Tibial nerve (tissue), 3 donors: ENCODE measurements around the gene AFAP1.

Source experiments
- POLR2A ChIP-seq, 2 donors: fragments of 450-650 bp; IDR thresholded peaks; one replicate each; pipeline ENCODE4 v1.6.1; 2017; ENCODE audit warnings: antibody characterized with exemption in 2 of 2, mild to moderate bottlenecking in 2 of 2, moderate library complexity in 2 of 2
- TF ChIP-seq, protein P1 (sequence below), 5 experiments: fragments of 200-600 bp in 3 of 5; fragments of 450-650 bp in 2 of 5; sonication (generic) in 3 of 5; IDR thresholded peaks; one replicate each; pipeline ENCODE4 v1.5.1; 2016 to 2019; ENCODE audit warnings: antibody characterized with exemption in 5 of 5, mild to moderate bottlenecking in 3 of 5, moderate library complexity in 2 of 5

DNA sequence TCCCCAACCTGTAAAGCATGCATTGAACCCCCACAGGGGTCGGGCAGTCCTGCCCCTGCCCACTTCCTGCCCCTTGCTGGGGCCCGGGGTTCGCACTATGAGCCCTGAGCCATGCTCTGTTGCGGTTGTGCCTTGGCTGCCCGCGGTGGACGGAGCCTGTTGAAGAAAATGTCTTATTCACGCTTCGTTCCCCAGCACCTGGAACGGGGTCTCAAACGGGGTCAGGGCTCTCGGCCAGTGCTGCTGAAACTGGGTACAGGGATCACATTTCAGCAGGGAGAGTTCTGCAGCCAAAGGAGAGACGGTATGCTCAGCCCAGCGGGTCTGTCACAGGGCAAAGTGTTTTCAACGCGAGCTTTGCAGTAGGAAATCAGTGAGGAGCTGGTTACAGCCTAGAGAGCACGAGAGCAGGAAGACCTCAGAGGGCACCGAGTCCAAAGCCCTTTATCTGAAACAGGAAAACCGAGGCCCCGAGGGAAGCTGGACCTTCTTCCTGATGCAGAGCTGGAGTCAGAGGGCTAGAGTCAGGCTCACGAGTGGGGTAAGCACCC lies 46.3 kb upstream of the AFAP1 start:
- TF ChIP-seq, protein P1, sequence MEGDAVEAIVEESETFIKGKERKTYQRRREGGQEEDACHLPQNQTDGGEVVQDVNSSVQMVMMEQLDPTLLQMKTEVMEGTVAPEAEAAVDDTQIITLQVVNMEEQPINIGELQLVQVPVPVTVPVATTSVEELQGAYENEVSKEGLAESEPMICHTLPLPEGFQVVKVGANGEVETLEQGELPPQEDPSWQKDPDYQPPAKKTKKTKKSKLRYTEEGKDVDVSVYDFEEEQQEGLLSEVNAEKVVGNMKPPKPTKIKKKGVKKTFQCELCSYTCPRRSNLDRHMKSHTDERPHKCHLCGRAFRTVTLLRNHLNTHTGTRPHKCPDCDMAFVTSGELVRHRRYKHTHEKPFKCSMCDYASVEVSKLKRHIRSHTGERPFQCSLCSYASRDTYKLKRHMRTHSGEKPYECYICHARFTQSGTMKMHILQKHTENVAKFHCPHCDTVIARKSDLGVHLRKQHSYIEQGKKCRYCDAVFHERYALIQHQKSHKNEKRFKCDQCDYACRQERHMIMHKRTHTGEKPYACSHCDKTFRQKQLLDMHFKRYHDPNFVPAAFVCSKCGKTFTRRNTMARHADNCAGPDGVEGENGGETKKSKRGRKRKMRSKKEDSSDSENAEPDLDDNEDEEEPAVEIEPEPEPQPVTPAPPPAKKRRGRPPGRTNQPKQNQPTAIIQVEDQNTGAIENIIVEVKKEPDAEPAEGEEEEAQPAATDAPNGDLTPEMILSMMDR (IDR thresholded peaks at IDR 0.05): no peak
- no peak for TF ChIP-seq POLR2A (IDR thresholded peaks at IDR 0.05)
